HepG2 (cell line): ENCODE data around the gene HSD11B1L. TPM values are rescaled to one million over a fixed set of nuclear protein-coding genes. Genes with fewer than 3 reads are reported as not detected.

Source experiments
- ASH2L ChIP-seq: fragments of 300-600, 200-600 bp; sonication (generic); IDR thresholded peaks from 2 replicates; pipeline ENCODE4 v1.7.0; 2017; ENCODE audit warnings: low read depth, mild to moderate bottlenecking, moderate library complexity, mixed read lengths, low read length; ENCODE audit not compliant: insufficient read length
- CEBPZ ChIP-seq: IDR thresholded peaks from 2 replicates; pipeline ENCODE4 v1.6.1; 2012; ENCODE audit warnings: low read length, improper control_type of control experiment
- DNMT1 ChIP-seq: sonication (generic); formaldehyde crosslinking; IDR thresholded peaks from 2 replicates; pipeline ENCODE4 v1.5.1; 2020; ENCODE audit warnings: mild to moderate bottlenecking, missing genetic modification reagents
- HDAC2 ChIP-seq: sonication (generic); formaldehyde crosslinking; IDR thresholded peaks from 2 replicates; pipeline ENCODE4 v1.4.0; 2020; ENCODE audit warnings: missing genetic modification reagents
- HHEX ChIP-seq: IDR thresholded peaks from 2 replicates; pipeline ENCODE4 v1.6.1; 2016; ENCODE audit warnings: control low read depth
- LBX2 ChIP-seq: sonication (generic); formaldehyde crosslinking; IDR thresholded peaks from 2 replicates; pipeline ENCODE4 v1.5.0; 2020; ENCODE audit warnings: missing genetic modification reagents, mild to moderate bottlenecking, borderline replicate concordance
- MXD3 ChIP-seq: IDR thresholded peaks from 2 replicates; pipeline ENCODE4 v1.6.1; 2016; ENCODE audit warnings: mild to moderate bottlenecking, missing biosample characterization, missing genetic modification reagents
- TBX2 ChIP-seq: sonication (generic); formaldehyde crosslinking; IDR thresholded peaks from 2 replicates; pipeline ENCODE4 v1.5.0; 2020; ENCODE audit warnings: missing genetic modification reagents, mild to moderate bottlenecking, borderline replicate concordance
- TEAD3 ChIP-seq: optimal IDR thresholded peaks from 2 replicates; pipeline ENCODE3; 2016; ENCODE audit warnings: borderline replicate concordance
- ZBTB20 ChIP-seq: sonication (generic); formaldehyde crosslinking; IDR thresholded peaks from 2 replicates; pipeline ENCODE4 v1.8.1; 2023; ENCODE audit warnings: missing genetic modification reagents, low read depth, mild to moderate bottlenecking, borderline replicate concordance
- ZBTB7A ChIP-seq: sonication (generic); formaldehyde crosslinking; IDR thresholded peaks from 2 replicates; pipeline ENCODE4 v1.8.0; 2022; ENCODE audit warnings: mild to moderate bottlenecking, missing genetic modification reagents
- ZNF780A ChIP-seq: sonication (generic); formaldehyde crosslinking; IDR thresholded peaks from 2 replicates; pipeline ENCODE4 v1.8.0; 2022; ENCODE audit warnings: mild to moderate bottlenecking, missing genetic modification reagents, moderate library complexity
- polyA plus RNA-seq, 8 experiments: library from polyadenylated mRNA; depleted of rRNA in 3 of 8; stranded (reverse) in 7 of 8; unstranded in 1 of 8; fragments of >200 nt; fragmentation: Illumina TruSeq in 4 of 8; extraction: Trizol in 4 of 8; gene quantifications; 2 replicates each; pipeline versions ENCODE4 v1.2.1 to v1.2.3, GENCODE V29; 2011 to 2016; ENCODE audit warnings: low read depth in 4 of 8, missing spikeins in 1 of 8, mixed read lengths in 1 of 8; ENCODE audit not compliant: insufficient read depth in 1 of 8
- total RNA-seq, 5 experiments: library from RNA; depleted of rRNA; stranded (reverse); fragments of >200 nt; fragmentation: Illumina TruSeq; extraction: Trizol; gene quantifications; 2 replicates each; pipeline ENCODE4 v1.2.3, GENCODE V29; 2016; ENCODE audit warnings: low read depth in 1 of 5
- TF ChIP-seq, protein P1 (sequence below): sonication (generic); formaldehyde crosslinking; IDR thresholded peaks from 2 replicates; pipeline ENCODE4 v1.9.0; 2022; ENCODE audit warnings: missing genetic modification reagents, mild to moderate bottlenecking, borderline replicate concordance
- TF ChIP-seq, protein P2 (sequence below): sonication (generic); formaldehyde crosslinking; IDR thresholded peaks from 2 replicates; pipeline ENCODE4 v1.4.0; 2020; ENCODE audit warnings: missing genetic modification reagents
- TF ChIP-seq, protein P3 (sequence below): sonication (generic); formaldehyde crosslinking; IDR thresholded peaks from 2 replicates; pipeline ENCODE4 v1.4.0; 2020; ENCODE audit warnings: missing genetic modification reagents
- TF ChIP-seq, protein P4 (sequence below): sonication (generic); formaldehyde crosslinking; IDR thresholded peaks from 2 replicates; pipeline ENCODE4 v1.4.0; 2020; ENCODE audit warnings: missing genetic modification reagents

HSD11B1L gene
- total and polyA plus RNA-seq, 2 of the 13 experiments (the other 11 are each of a cell fraction or from before 2014, with no cell fraction given), result 2.8 to 3.9 TPM

DNA sequence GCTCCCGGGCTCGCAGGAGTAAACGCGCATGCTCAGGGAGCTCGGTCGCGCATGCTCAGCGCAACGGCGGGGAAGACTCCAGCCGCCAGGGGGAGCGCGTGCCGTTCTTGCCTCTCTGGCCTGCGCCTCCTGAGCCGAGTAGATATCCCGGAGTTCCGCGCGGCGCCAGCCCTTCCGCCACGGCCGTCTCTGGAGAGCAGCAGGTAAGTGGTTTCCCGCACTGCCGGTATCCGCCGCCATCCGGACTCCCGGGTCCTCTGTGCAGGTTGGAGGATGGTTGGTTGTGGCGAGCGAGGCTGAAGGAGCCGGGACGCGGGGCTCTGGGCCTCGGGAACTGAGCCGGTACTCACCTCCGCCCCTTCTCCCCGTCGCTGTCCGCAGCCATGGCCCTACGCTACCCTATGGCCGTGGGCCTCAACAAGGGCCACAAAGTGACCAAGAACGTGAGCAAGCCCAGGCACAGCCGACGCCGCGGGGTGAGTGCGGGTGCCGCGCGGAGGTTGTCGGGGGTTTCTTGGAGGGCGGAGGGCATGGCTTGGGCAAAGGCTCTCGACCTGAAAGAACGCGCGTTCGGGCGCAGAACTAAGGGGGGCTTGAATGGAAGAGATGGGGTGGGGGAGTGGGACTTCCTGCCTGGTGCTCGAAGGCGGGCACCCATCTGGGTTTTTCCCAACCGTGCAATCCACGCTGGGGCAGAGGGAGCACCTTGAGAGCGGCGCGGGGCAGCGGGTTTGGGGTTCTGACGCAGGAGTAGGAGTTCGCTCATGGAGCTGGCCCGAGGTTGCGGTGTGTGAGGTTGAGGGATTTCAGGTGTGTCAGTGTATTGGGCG lies 9.5 kb downstream of the HSD11B1L start, which contains the start of gene RPL36 (continued):
- TF ChIP-seq, protein P1, sequence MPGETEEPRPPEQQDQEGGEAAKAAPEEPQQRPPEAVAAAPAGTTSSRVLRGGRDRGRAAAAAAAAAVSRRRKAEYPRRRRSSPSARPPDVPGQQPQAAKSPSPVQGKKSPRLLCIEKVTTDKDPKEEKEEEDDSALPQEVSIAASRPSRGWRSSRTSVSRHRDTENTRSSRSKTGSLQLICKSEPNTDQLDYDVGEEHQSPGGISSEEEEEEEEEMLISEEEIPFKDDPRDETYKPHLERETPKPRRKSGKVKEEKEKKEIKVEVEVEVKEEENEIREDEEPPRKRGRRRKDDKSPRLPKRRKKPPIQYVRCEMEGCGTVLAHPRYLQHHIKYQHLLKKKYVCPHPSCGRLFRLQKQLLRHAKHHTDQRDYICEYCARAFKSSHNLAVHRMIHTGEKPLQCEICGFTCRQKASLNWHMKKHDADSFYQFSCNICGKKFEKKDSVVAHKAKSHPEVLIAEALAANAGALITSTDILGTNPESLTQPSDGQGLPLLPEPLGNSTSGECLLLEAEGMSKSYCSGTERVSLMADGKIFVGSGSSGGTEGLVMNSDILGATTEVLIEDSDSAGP (CRISPR knock-in tag), result peak; percentile 83
- peak; percentile 82 for TF ChIP-seq ZNF780A
- no peak; the same call in 1 of the 2 replicates for TF ChIP-seq ZBTB7A
- TF ChIP-seq, protein P2, sequence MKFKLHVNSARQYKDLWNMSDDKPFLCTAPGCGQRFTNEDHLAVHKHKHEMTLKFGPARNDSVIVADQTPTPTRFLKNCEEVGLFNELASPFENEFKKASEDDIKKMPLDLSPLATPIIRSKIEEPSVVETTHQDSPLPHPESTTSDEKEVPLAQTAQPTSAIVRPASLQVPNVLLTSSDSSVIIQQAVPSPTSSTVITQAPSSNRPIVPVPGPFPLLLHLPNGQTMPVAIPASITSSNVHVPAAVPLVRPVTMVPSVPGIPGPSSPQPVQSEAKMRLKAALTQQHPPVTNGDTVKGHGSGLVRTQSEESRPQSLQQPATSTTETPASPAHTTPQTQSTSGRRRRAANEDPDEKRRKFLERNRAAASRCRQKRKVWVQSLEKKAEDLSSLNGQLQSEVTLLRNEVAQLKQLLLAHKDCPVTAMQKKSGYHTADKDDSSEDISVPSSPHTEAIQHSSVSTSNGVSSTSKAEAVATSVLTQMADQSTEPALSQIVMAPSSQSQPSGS (CRISPR knock-in tag), result peak; percentile 73
- no peak for TF ChIP-seq CEBPZ
- no peak for TF ChIP-seq HHEX
- peak; percentile 72 for TF ChIP-seq TEAD3 (CRISPR knock-in tag)
- peak; percentile 61; the same call in 1 of the 2 replicates for TF ChIP-seq DNMT1
- peak; percentile 88; the same call in 1 of the 2 replicates for TF ChIP-seq TBX2 (CRISPR knock-in tag)
- peak; percentile 59 for TF ChIP-seq HDAC2 (CRISPR knock-in tag)
- TF ChIP-seq LBX2 (CRISPR knock-in tag), result peak; percentile 73; the same call in 1 of the 2 replicates
- TF ChIP-seq, protein P3, sequence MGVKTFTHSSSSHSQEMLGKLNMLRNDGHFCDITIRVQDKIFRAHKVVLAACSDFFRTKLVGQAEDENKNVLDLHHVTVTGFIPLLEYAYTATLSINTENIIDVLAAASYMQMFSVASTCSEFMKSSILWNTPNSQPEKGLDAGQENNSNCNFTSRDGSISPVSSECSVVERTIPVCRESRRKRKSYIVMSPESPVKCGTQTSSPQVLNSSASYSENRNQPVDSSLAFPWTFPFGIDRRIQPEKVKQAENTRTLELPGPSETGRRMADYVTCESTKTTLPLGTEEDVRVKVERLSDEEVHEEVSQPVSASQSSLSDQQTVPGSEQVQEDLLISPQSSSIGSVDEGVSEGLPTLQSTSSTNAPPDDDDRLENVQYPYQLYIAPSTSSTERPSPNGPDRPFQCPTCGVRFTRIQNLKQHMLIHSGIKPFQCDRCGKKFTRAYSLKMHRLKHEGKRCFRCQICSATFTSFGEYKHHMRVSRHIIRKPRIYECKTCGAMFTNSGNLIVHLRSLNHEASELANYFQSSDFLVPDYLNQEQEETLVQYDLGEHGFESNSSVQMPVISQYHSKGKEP (CRISPR knock-in tag), result 0 out of 2 replicates have a peak, but pooled peaks have one; percentile 69
- TF ChIP-seq MXD3 (CRISPR knock-in tag), result peak; percentile 70; the same call in 1 of the 2 replicates
- peak; percentile 92 for TF ChIP-seq ASH2L
- TF ChIP-seq ZBTB20 (CRISPR knock-in tag), result peak; percentile 22; the same call in 1 of the 2 replicates
- TF ChIP-seq, protein P4, sequence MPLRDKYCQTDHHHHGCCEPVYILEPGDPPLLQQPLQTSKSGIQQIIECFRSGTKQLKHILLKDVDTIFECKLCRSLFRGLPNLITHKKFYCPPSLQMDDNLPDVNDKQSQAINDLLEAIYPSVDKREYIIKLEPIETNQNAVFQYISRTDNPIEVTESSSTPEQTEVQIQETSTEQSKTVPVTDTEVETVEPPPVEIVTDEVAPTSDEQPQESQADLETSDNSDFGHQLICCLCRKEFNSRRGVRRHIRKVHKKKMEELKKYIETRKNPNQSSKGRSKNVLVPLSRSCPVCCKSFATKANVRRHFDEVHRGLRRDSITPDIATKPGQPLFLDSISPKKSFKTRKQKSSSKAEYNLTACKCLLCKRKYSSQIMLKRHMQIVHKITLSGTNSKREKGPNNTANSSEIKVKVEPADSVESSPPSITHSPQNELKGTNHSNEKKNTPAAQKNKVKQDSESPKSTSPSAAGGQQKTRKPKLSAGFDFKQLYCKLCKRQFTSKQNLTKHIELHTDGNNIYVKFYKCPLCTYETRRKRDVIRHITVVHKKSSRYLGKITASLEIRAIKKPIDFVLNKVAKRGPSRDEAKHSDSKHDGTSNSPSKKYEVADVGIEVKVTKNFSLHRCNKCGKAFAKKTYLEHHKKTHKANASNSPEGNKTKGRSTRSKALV (CRISPR knock-in tag), result peak; percentile 87
